GM12872 (cell line): ENCODE results near the gene CCL2.

ENCODE experiments used
- CTCF ChIP-seq: IDR thresholded peaks from 3 replicates; pipeline ENCODE4 v1.5.1; 2011; ENCODE audit warnings: low read depth, mild to moderate bottlenecking, low read length, moderate library complexity; ENCODE audit not compliant: insufficient read depth

Gene CCL2

GRCh38 chr17:34299027-34299426 lies 43.9 kb downstream of the CCL2 start:
- TF ChIP-seq CTCF: no peak

GRCh38 chr17:34299956-34300577 lies 45.0 kb downstream of the CCL2 start:
- TF ChIP-seq CTCF: no peak

- no peak for TF ChIP-seq CTCF
Observed at GRCh38 chr17:34300652-34301370, 45.7 kb downstream of the CCL2 start.

- TF ChIP-seq CTCF: no peak
Observed at GRCh38 chr17:34301986-34302385, 46.9 kb downstream of the CCL2 start.

GRCh38 chr17:34302636-34303035 lies 47.6 kb downstream of the CCL2 start:
- TF ChIP-seq CTCF: no peak

- no peak for TF ChIP-seq CTCF
Observed at GRCh38 chr17:34303606-34304005, 48.5 kb downstream of the CCL2 start.

- no peak for TF ChIP-seq CTCF
Observed at GRCh38 chr17:34305061-34305460, 50.0 kb downstream of the CCL2 start.
